ENCODE measurements around the gene ZNF100. TPM values are rescaled to one million over a fixed set of nuclear protein-coding genes. Genes with fewer than 3 reads are reported as not detected.

Gene ZNF100
- total RNA-seq, 4 donors from 2014 or later, result 1.5 to 7.1 (median 3.5) TPM

GRCh38 chr19:21707065-21707464 is 60.3 kb downstream of the ZNF100 start:
- Histone ChIP-seq H3K27me3 (no peaks in the 10 kb centered on the region), H3K27ac (no peak overlapping the region), H3K4me1 (no peaks in the 10 kb centered on the region), H3K9me3 (peaks cover 3% of the 10 kb centered on the region), H3K4me3 (no peak overlapping the region), H3K36me3 (no peaks in the 10 kb centered on the region)
- DNase-seq (ENCODE audit: low spot score in 2 of 2), result no peak
- TF ChIP-seq CTCF (IDR thresholded peaks at IDR 0.05) (no peak), EP300 (IDR thresholded peaks at IDR 0.05) (no peak), POLR2AphosphoS5 (IDR thresholded peaks at IDR 0.05) (no peak), POLR2A (IDR thresholded peaks at IDR 0.05) (no peak)
- 94% methylated on average over 4 of the region's 4 CpGs for WGBS

GRCh38 chr19:21705393-21705792 is 62.0 kb downstream of the ZNF100 start:
- H3K27ac ChIP-seq, result no peak overlapping the region
- no peaks in the 10 kb centered on the region for H3K4me1 ChIP-seq
- H3K4me3 ChIP-seq, result no peak overlapping the region
- H3K9me3 ChIP-seq, result no peaks in the 10 kb centered on the region
- WGBS, result 52% methylated on average over 1 of the region's 1 CpG
- H3K36me3 ChIP-seq, result no peaks in the 10 kb centered on the region
- DNase-seq (ENCODE audit: low spot score in 2 of 2), result no peak
- TF ChIP-seq EP300 (IDR thresholded peaks at IDR 0.05) (no peak), POLR2AphosphoS5 (IDR thresholded peaks at IDR 0.05) (no peak), CTCF (IDR thresholded peaks at IDR 0.05) (no peak), POLR2A (IDR thresholded peaks at IDR 0.05) (no peak)
- no peaks in the 10 kb centered on the region for H3K27me3 ChIP-seq

GRCh38 chr19:21704320-21704719 is 63.1 kb downstream of the ZNF100 start:
- no peaks in the 10 kb centered on the region for H3K36me3 ChIP-seq
- H3K27ac ChIP-seq, result no peak overlapping the region
- WGBS, result 57% methylated on average over 3 of the region's 3 CpGs
- no peak for DNase-seq (ENCODE audit: low spot score in 2 of 2)
- H3K27me3 ChIP-seq, result no peaks in the 10 kb centered on the region
- TF ChIP-seq EP300 (IDR thresholded peaks at IDR 0.05) (no peak), POLR2AphosphoS5 (IDR thresholded peaks at IDR 0.05) (no peak), CTCF (IDR thresholded peaks at IDR 0.05) (no peak), POLR2A (IDR thresholded peaks at IDR 0.05) (no peak)
- no peaks in the 10 kb centered on the region for H3K9me3 ChIP-seq
- no peaks in the 10 kb centered on the region for H3K4me1 ChIP-seq
- no peak overlapping the region for H3K4me3 ChIP-seq

- 49% methylated on average over 3 of the region's 3 CpGs for WGBS
- Histone ChIP-seq H3K9me3 (no peaks in the 10 kb centered on the region), H3K4me3 (no peak overlapping the region), H3K27me3 (no peaks in the 10 kb centered on the region), H3K27ac (no peak overlapping the region), H3K4me1 (no peaks in the 10 kb centered on the region), H3K36me3 (no peaks in the 10 kb centered on the region)
- no peak for TF ChIP-seq POLR2AphosphoS5 (IDR thresholded peaks at IDR 0.05)
- no peak for TF ChIP-seq POLR2A (IDR thresholded peaks at IDR 0.05)
- no peak for TF ChIP-seq EP300 (IDR thresholded peaks at IDR 0.05)
- TF ChIP-seq CTCF (IDR thresholded peaks at IDR 0.05), result no peak
- DNase-seq (ENCODE audit: low spot score in 2 of 2), result no peak
Observed at GRCh38 chr19:21699197-21699596, 68.2 kb downstream of the ZNF100 start.

GRCh38 chr19:21698215-21698614 is 69.2 kb downstream of the ZNF100 start:
- Histone ChIP-seq H3K27ac (no peak overlapping the region), H3K4me1 (no peaks in the 10 kb centered on the region), H3K36me3 (no peaks in the 10 kb centered on the region), H3K4me3 (no peak overlapping the region), H3K27me3 (no peaks in the 10 kb centered on the region), H3K9me3 (peaks cover 4% of the 10 kb centered on the region)
- WGBS, result 30% methylated on average over 4 of the region's 4 CpGs
- no peak for DNase-seq (ENCODE audit: low spot score in 2 of 2)
- no peak for TF ChIP-seq POLR2AphosphoS5 (IDR thresholded peaks at IDR 0.05)
- peak in 1 of 2 donors; percentile 35 for TF ChIP-seq CTCF (IDR thresholded peaks at IDR 0.05)
- no peak for TF ChIP-seq POLR2A (IDR thresholded peaks at IDR 0.05)
- TF ChIP-seq EP300 (IDR thresholded peaks at IDR 0.05), result no peak

Data from suprapubic skin (tissue), 4 donors.